Calu3 (cell line): ENCODE data around the gene B4GAT1. TPM values are rescaled to one million over a fixed set of nuclear protein-coding genes. Genes with fewer than 3 reads are reported as not detected.

Source experiments
- BruUV-seq: library from RNA; stranded (reverse); fragments of 400-500 nt; replicated peaks from 2 replicates; lab custom pipeline; 2021; lab: Mats Ljungman, UMichigan
- CTCF ChIA-PET: fragments of 300-600 bp; sonication (Branson Sonifier 250); formaldehyde crosslinking; loops from one replicate; lab custom pipeline; 2022; ENCODE audit warnings: antibody characterized with exemption; lab: Charles Lee
- DNase-seq: peaks from one replicate; pipeline ENCODE4 v3.0.0; 2022
- H3K27ac Mint-ChIP-seq: one replicate; pipeline ENCODE4 v1.8.0; 2022; ENCODE audit warnings: mixed read lengths; ENCODE audit not compliant: unreplicated experiment
- H3K27me3 Mint-ChIP-seq: one replicate; pipeline ENCODE4 v1.8.0; 2022; ENCODE audit warnings: mixed read lengths; ENCODE audit not compliant: unreplicated experiment
- H3K36me3 Mint-ChIP-seq: one replicate; pipeline ENCODE4 v1.8.0; 2022; ENCODE audit warnings: mild to moderate bottlenecking, moderate library complexity, mixed read lengths; ENCODE audit not compliant: insufficient read depth, unreplicated experiment
- H3K4me1 Mint-ChIP-seq: one replicate; pipeline ENCODE4 v1.8.0; 2022; ENCODE audit warnings: mild to moderate bottlenecking, low read depth, mixed read lengths; ENCODE audit not compliant: unreplicated experiment
- H3K4me3 Mint-ChIP-seq: one replicate; pipeline ENCODE4 v1.8.0; 2022; ENCODE audit warnings: mild to moderate bottlenecking, low read depth, moderate library complexity, mixed read lengths; ENCODE audit not compliant: unreplicated experiment
- H3K9me3 Mint-ChIP-seq: one replicate; pipeline ENCODE4 v1.8.0; 2022; ENCODE audit warnings: low read depth, mixed read lengths; ENCODE audit not compliant: unreplicated experiment
- intact Hi-C: fragments of 100-400 bp; cut with micrococcal nuclease; formaldehyde crosslinking; loops from one replicate; pipeline ENCODE4 v1.10.0; 2022; ENCODE audit not compliant: unreplicated experiment
- total RNA-seq: library from RNA; stranded (reverse); gene quantifications from 2 replicates; pipeline ENCODE4 v1.2.3, GENCODE V29; 2022
- TF ChIP-seq, protein P1 (sequence below): fragments of 200-600 bp; IDR thresholded peaks from one replicate; pipeline ENCODE4 v1.8.0; 2022; ENCODE audit warnings: antibody characterized with exemption; ENCODE audit not compliant: unreplicated experiment

The B4GAT1 gene
- total RNA-seq, 1 experiment from 2014 or later: 11.8 TPM

DNA sequence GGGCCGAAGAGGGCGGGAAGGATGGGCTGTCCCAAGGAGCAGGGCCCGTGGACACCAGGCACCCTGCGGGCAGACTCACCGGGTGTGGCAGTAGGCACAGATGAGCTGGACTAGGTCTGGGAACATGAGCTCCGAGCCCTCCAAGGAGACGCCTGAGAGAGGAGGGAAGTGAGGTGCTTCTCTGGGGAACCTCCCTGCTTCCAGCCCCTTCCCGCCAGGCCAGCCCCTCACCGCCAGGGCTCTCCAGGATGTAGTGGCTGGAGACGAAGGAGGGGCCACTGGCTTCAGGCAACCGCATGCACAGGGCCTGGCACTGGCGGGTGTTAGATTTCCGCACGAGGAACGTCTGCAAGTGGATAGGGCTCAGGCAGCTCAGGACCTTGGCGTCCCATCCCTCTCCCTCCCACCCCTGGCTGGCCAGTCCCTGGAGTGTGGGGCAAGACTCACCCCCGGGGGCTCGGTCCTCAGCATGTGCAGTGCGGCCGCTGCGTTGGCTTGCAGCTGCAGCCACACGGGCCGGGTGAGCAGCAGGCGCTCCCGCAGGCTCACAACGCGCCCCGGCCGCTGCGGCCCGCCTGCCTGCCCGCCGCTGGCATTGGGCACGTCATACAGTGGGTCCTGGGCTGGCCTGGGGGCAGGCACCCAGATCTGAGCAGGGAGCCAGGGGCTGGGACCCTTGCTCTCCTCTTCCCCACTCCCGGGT, 11.7 kb downstream of the B4GAT1 start:
- intact Hi-C loops: no loop called here

DNA sequence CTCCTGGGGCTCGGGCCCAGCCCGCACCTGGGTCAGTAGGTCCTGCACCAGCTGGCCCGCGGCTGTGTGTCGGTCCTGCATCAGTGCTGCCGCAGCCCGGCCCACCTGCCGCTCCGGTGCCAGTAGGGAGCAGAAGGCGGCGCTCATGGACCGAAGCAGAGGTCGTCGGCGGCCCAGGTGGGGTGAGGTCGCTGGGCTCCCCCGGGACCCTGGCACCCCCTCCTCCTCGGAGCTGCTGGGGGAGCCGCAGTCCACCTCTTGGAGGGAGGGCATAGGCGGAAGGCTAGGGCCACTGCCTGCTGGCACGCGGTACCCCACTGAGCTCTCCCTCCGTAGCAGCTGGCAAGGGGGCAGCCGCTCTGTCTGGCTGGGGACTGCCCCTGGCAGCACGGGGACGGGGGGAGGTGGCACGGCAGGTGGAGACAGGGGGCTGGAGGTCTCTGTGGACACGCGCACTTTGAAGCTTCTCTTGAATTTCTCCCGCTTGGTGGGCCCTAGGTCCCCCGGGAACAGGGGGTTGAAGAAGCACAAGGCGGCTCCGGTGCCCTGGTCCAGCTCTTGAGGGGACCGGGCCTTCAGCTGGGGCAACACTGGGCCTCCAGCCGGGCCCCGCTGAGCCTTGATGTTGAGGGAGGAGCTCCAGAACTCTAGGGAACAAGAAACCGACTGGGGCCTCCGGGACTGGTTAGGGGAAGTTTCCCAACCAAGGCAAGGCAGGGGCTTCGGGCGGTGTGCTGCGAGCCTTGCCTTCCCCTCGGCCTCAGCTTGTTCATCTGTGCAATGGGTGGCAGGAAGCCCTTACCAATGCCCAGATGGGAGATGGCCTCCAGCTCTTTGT, 12.6 kb downstream of the B4GAT1 start:
- H3K27ac Mint-ChIP-seq: peak overlapping the region; percentile 56
- BruUV-seq: no TSS peak
- H3K9me3 Mint-ChIP-seq: no peaks in the 10 kb centered on the region
- TF ChIP-seq, protein P1, sequence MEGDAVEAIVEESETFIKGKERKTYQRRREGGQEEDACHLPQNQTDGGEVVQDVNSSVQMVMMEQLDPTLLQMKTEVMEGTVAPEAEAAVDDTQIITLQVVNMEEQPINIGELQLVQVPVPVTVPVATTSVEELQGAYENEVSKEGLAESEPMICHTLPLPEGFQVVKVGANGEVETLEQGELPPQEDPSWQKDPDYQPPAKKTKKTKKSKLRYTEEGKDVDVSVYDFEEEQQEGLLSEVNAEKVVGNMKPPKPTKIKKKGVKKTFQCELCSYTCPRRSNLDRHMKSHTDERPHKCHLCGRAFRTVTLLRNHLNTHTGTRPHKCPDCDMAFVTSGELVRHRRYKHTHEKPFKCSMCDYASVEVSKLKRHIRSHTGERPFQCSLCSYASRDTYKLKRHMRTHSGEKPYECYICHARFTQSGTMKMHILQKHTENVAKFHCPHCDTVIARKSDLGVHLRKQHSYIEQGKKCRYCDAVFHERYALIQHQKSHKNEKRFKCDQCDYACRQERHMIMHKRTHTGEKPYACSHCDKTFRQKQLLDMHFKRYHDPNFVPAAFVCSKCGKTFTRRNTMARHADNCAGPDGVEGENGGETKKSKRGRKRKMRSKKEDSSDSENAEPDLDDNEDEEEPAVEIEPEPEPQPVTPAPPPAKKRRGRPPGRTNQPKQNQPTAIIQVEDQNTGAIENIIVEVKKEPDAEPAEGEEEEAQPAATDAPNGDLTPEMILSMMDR: no peak
- H3K4me3 Mint-ChIP-seq: peak overlapping the region; percentile 94
- no peak for DNase-seq
- CTCF ChIA-PET: interaction anchor here (0.5 to 1.6 kb wide), 2 partner anchors 22 to 132 kb away, joined by 3 to 32 read pairs; partner anchors contain the start of gene PELI3
- H3K4me1 Mint-ChIP-seq: peaks cover 24% of the 10 kb centered on the region
- intact Hi-C loops: no loop called here
- peaks cover 45% of the 10 kb centered on the region for H3K36me3 Mint-ChIP-seq
- no peaks in the 10 kb centered on the region for H3K27me3 Mint-ChIP-seq

More for the DNA sequence above, 11.7 kb downstream of the B4GAT1 start:
- H3K27ac Mint-ChIP-seq: peak overlapping the region; percentile 86
- peaks cover 24% of the 10 kb centered on the region for H3K4me1 Mint-ChIP-seq
- H3K27me3 Mint-ChIP-seq: no peaks in the 10 kb centered on the region
- CTCF ChIA-PET: interaction anchor here (0.7 to 1.6 kb wide), 3 partner anchors 23 to 53 kb away, joined by 4 to 32 read pairs (median 5); no protein-coding TSS in a partner anchor
- TSS peak; percentile 35 for BruUV-seq
- H3K36me3 Mint-ChIP-seq: peaks cover 39% of the 10 kb centered on the region
- no peaks in the 10 kb centered on the region for H3K9me3 Mint-ChIP-seq
- peak overlapping the region; percentile 94 for H3K4me3 Mint-ChIP-seq
- peak; percentile 44 for DNase-seq
- TF ChIP-seq, protein P1: no peak

GRCh38 chr11:66333896-66334604, 13.4 kb downstream of the B4GAT1 start:
- CTCF ChIA-PET: interaction anchor here (0.6 kb wide), 2 partner anchors 13 to 22 kb away, joined by 5 to 6 read pairs; no protein-coding TSS in a partner anchor
- BruUV-seq: no TSS peak
- intact Hi-C loops: no loop called here
- Mint-ChIP-seq H3K36me3 (peaks cover 42% of the 10 kb centered on the region), H3K4me1 (peaks cover 24% of the 10 kb centered on the region), H3K27ac (no peak overlapping the region), H3K27me3 (no peaks in the 10 kb centered on the region), H3K9me3 (no peaks in the 10 kb centered on the region), H3K4me3 (peak overlapping the region; percentile 24)
- DNase-seq: no peak
- TF ChIP-seq, protein P1: no peak
